Measurements from ENCODE around the gene CCDC192.

- TF ChIP-seq SP1 (IDR thresholded peaks at IDR 0.05) (no peak), BHLHE40 (IDR thresholded peaks at IDR 0.05; ENCODE audit: borderline replicate concordance) (no peak), NFRKB (IDR thresholded peaks at IDR 0.05) (no peak), LEF1 (IDR thresholded peaks at IDR 0.05; ENCODE audit: borderline replicate concordance) (no peak), FOXA1 (IDR thresholded peaks at IDR 0.05) (no peak), ELF4 (IDR thresholded peaks at IDR 0.05) (no peak), ARNT (IDR thresholded peaks at IDR 0.05) (no peak), TARDBP (IDR thresholded peaks at IDR 0.05) (no peak)
Measured at GRCh38 chr5:127671218-127671617, 32.0 kb upstream of the CCDC192 start.

Data from HEK293T (cell line).